LHCN-M2 (cell line): Measurements from ENCODE around the gene MUC4. TPM values are rescaled to one million over a fixed set of nuclear protein-coding genes. Genes with fewer than 3 reads are reported as not detected.
A peak's percentile ranks its signal among the peaks of the same experiment; 100 is the strongest.
"Not testable (repeated sequence)": the region's sequence is repeated elsewhere in the genome, so short reads cannot be mapped to it uniquely, and the experiment has no call there.

Experiments used
- DNase-seq: peaks from one replicate; pipeline ENCODE4 v3.0.0-alpha.2; 2012; ENCODE audit warnings: low read depth
- total RNA-seq: library from RNA; depleted of rRNA; stranded (reverse); fragments of >200 nt; gene quantifications from 2 replicates; pipeline ENCODE4 v1.2.3, GENCODE V29; 2014

MUC4 gene
- total RNA-seq, 1 experiment from 2014 or later = not detected

DNA sequence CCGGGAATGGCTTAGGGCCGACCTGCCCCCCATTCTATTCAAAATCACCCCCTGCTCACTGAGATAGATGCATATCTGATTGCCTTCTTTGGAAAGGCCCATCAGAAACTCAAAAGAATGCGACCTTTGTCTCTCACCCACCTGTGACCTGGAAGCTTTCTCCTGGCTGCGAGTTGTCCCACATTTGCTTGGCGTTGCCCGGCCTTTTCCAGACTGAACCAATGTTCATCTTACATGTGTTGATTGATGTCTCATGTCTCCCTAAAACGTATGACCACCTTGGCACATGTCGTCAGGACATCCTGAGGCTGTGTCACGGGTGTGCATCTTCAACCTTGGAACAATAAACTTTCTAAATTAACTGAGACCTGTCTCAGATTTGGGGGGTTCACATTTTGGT is 94.3 kb downstream of the MUC4 start:
- DNase-seq = no peak

DNA sequence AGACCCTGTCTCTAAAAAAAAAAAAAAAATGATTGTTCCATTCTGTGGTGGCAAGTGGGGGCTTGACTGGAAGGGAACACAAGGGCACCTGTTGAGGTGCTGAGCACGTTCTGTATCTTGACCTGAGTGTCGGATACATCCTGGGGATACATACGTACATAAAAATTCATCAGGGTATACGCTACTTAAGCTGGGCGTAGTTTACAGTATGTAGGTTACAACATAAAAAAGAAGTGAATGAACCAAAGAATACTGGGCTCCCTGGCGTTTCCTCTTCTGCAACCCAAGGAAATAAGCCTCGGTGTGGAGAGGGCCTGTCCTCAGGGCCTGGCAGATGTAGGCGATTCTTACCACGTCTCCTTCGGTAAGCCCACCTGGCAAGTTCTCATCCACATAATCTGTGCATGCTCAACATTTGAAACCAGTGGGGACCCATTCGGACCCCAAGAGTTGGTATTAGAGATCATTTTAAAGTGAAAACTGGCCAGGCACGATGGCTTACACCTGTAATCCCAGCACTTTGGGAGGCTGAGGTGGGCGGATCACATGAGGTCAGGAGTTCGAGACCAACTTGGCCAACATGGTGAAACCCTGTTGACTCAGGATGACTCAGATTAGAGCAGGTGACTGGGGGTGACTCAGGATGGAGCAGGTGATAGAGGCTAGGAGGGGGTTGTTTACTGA is 96.0 kb downstream of the MUC4 start:
- DNase-seq = peak; percentile 74

DNA sequence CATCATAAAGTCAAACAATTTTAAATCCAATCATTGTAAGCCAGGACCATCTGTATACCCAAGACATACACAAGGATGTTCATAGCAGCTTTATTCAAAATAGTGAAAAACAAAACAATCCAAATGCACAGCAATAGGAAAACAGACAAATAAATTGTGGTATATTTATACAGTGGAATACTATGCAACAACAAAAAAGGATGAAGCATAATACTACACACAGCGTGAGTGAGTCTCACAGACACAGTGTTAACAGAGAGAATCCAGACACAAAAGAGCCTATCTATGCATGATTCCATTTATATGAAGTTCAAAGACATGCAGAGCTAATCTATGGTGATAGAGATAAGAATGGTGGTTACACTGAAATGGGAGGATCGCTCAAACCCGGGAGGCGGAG is 96.6 kb downstream of the MUC4 start:
- no peak for DNase-seq

DNA sequence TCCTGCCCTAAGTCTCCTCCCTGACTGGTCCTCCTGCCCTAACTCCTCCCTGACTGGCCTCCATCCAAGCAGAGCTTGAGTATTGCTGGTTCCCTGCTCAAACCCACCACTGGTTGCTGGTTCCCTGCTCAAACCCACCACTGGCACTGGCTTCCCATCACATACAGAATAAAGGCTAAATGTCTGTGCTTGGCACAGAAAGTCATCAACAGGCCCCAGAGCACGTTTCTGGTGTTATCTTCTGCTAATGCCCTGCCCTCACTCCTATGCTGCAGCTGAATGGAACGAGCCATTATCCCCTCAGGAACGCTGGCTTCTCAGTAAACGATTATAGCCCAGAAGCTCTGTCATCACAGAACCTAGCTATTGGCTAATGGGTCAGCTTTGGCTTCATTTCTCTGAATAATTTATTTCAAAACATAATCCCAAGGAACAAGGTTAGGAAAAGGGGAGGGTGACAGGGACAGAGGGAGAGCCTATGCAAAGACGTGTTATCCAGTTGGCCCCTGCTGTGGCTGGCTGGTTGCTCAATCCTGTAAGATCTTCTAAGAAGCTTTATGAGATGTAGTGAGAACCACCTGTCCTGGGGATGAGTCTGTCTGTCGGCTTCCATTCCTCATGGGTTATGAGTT is 97.2 kb downstream of the MUC4 start:
- DNase-seq = no peak

DNA sequence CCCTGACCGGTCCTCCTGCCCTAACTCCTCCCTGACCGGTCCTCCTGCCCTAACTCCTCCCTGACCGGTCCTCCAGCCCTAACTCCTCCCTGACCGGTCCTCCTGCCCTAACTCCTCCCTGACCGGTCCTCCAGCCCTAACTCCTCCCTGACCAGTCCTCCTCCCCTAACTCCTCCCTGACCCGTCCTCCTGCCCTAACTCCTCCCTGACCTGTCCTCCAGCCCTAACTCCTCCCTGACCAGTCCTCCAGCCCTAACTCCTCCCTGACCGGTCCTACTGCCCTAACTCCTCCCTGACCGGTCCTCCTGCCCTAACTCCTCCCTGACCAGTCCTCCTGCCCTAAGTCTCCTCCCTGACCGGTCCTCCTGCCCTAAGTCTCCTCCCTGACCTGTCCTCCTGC is 98.6 kb downstream of the MUC4 start:
- not testable (repeated sequence) for DNase-seq

DNA sequence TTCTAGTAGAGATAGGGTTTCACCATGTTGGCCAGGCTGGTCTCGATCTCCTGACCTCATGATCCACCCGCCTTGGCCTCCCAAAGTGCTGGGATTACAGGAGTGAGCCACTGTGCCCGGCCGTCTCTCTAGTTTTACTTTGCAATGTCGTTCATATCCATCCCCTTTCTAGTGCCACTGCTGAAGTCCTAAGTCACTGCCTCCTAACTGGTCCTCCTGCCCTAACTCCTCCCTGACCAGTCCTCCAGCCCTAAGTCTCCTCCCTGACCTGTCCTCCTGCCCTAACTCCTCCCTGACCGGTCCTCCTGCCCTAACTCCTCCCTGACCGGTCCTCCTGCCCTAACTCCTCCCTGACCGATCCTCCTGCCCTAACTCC is 99.2 kb downstream of the MUC4 start:
- DNase-seq = not testable (repeated sequence)

DNA sequence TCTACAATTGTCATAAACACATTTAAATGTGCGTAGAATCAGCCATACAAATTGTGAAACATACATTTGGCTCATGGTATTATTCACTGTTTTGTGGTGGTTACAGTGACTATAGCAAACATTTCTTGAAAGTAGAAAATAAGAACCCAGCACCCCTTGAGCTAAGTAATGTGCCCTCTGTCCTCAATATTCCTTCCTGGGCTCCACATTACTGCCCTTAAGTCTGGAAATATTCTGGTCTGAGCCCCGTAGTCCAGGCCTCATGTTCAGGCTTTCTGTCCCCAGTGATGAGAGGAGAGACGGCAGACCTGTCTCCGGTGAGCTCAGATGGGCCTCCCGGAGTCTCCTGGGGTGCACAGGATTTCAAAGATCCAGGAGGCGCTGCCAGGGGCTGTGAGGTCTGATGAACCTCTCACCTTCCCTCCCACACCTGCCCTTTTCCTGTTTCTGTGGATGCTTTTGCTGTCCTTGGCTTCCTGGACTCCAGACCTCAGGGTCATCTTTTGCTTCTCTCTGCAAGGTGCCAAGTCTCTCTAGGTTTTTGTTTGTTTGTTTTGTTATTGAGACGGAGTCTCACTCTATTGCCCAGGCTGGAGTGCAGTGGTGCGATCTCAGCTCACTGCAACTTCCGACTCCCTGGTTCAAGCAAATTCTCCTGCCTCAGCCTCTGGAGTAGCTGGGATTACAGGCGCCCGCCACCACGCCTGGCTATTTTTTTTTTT is 99.8 kb downstream of the MUC4 start:
- no peak for DNase-seq

DNA sequence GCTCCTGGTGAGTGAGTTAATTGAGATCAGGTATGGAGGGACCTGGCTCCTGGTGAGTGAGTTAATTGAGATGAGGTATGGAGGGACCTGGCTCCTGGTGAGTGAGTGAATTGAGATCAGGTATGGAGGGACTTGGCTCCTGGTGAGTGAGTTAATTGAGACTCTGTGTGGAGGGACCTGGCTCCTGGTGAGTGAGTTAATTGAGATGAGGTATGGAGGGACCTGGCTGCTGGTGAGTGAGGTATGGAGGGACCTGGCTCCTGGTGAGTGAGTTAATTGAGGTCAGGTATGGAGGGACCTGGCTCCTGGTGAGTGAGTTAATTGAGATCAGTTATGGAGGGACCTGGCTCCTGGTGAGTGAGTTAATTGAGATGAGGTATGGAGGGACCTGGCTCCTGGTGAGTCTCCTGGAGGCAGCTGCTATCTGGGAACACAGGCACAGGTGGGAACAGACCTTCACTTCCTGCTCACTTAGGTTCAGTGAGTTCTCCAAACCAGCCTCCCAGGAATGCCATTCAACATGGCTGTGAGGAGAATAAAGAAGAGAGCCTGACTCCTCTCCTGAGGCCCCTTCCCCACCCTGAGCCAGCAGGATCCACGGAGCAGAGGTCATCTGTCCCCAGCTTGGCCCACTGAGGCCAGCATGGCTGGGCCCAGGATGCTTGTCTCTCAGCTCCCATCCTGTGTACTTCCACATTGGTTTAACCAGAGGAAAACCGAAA is 100.5 kb downstream of the MUC4 start:
- DNase-seq = not testable (repeated sequence)

DNA sequence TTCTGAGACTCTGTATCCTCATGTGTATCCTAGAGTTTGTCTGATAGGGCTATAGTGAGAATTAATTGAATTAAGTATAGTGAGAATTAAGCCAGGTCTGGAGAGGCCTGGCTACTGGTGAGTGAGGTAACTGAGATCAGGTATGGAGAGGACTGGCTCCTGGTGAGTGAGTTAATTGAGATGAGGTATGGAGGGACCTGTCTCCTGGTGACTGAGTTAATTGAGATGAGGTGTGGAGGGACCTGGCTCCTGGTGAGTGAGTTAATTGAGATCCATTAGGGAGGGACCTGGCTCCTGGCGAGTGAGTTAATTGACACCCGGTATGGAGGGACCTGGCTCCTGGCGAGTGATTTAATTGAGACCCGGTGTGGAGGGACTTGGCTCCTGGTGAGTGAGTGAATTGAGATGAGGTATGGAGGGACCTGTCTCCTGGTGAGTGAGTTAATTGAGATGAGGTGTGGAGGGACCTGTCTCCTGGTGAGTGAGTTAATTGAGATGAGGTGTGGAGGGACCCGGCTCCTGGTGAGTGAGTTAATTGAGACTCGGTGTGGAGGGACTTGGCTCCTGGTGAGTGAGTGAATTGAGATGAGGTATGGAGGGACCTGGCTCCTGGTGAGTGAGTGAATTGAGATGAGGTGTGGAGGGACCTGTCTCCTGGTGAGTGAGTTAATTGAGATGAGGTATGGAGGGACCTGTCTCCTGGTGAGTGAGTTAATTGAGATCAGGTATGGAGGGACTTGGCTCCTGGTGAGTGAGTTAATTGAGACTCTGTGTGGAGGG is 101.4 kb downstream of the MUC4 start:
- DNase-seq = not testable (repeated sequence)

DNA sequence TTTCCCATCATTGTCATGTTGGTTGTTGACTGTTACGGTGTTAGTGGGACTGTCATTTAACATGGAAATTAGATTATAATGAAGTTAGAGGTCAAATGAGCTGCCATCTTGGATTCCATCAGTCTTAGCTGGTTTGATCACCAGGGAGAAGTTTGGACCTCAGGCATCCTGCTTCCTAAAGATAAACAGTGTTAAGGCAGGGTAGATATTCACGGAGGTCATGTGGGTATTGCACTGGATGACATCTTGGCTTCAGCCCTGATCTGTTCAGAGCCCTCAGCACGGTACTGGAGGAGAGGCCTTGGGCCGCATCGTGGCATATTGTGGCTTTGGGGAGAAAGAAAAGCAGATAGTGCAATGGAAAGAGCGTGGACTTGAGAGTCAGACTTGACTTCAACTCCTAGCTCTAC is 102.0 kb downstream of the MUC4 start:
- no peak for DNase-seq

DNA sequence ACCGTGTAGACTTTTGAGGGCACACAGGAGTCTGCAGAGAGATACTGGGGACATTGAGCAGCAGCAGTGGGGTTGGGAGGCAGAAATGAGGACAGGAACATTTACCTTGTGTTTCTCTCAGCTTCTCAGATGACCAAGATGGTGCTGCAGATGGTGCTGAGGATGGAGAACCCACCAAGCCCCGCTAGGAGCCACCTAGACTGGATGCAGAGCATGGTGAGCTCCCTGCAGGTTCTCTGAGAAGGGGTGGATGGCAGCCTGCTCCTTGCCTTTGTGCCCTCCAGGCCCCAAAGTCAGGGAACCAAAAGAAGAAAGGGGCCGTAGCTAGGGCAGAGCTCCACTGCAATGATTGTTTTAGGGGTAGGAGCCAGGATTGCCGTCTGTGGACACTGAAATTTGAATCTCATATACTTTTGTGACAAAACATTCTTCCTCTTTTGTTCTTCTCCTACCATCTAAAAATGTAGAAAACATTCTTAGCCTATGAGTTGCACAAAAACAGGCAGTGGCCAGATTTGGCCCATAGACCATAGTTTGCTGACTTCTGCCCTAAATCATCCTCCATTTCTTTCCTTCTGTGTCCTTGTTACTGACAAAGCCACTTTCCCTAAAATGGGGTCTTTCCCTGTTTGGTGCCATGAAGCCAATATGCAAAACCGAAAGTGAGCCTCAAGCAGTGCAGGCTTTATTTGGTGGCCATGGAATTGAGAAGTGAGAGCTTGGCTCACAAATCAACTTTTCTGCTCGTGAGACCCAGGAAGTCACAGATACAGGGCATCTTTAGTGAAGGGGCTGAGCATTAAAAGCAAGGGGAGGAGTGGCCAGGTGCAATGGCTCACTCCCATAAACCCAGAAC is 102.9 kb downstream of the MUC4 start:
- no peak for DNase-seq

DNA sequence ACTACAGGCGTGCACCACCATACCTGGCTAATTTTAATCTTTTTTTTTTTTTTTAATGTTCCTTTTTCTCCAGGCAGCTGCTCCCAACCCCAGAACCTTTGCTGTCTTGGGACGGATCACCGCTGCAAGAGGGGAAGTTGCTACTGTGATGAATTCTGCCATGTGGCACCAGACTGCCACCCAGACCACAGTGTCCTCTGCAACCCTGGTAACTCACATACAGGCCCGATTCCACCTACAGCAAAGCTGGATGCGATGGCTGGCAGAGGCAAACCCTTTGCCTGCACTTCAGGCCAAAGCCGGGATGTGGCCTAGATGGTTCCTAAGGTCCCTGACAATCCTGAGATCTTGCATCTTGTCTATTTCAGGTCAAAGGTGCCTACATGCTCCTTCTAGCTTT is 103.7 kb downstream of the MUC4 start:
- no peak for DNase-seq

DNA sequence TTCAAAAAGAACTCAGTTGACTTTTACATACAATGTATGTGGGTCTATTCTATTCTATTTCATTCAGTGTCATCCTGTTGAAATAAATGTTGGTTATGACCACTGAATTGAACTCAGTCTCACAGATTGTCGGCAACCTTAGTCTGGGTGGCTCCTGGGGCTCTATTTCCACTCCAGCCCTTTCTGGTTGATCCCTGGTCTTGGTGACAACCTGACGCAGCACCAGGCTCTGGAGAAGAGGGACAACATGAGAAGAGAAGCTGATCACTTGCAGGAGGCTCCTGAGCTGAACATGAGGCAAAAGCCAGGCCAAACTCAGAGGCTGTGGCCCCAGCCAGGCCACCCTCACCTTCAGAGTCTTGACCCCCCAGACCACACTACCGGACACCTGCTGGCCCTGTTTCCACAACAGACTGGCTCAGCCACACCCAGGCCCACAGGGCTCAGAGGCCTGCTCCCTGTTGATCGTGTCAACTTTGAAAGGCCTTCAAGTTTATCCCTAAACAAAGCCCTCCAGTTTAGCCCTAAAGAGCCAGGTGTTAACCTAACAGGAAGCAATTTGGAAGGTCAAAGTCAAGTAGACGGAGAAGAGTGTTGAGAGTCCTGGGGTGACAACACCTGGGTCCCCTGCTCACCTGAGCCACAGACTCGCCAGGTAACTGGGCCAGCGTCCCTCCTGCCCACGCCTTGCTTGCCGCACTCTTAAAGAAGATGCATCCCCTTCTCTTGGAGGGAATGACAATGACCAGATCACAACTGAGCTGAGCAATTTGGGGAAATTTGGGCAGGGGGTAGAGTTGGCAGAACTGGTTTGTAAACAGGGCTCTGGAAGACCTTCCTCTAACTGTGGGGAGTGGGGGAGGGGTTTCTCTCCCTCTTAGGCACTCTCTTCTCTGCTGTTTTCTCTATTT is 106.4 kb downstream of the MUC4 start:
- no peak for DNase-seq

DNA sequence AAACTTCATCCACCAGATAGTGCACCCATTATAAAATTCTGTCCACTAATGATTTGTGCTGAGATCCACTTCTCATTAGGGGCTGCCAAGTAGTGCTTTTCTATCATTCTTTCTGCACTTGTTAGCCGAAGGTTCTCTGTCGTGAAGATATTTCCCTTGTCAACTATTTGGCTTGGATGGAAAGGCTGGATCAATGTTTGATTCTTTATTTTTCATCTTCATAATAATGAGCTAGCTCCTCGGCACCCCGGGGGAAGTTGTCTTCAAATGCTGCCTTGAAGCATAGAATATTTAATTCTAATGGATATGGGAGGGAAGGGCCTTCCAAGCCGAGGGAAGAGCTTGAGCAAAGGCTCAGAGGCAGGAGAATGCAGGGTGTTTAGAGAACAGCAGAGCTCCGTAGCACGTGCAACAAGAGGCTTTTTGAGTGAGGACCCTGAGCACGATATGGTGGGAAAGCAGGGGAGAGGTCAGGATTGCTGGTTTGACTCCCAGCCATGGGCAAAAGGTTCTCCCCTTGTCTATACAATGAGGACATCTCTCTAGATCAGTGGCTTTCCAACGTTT is 107.2 kb downstream of the MUC4 start:
- DNase-seq = no peak

DNA sequence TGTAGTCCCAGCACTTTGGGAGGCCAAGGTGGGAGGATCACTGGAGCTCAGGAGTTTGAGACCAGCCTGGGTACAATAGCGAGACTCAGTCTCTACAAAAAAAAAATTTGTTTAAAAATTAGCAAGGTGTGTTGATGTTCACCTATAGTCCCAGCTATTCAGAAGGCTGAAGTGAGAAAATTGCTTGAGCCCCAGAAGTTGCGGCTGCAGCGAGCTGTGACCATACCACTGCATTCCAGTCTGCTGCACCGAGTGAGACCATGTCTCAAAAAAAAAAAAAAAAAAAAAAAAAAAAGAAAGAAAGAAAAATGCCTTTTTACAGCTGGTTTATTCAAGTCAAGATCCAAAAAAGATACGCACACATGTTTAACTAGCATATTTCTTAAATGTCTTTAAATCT is 108.0 kb downstream of the MUC4 start:
- no peak for DNase-seq

DNA sequence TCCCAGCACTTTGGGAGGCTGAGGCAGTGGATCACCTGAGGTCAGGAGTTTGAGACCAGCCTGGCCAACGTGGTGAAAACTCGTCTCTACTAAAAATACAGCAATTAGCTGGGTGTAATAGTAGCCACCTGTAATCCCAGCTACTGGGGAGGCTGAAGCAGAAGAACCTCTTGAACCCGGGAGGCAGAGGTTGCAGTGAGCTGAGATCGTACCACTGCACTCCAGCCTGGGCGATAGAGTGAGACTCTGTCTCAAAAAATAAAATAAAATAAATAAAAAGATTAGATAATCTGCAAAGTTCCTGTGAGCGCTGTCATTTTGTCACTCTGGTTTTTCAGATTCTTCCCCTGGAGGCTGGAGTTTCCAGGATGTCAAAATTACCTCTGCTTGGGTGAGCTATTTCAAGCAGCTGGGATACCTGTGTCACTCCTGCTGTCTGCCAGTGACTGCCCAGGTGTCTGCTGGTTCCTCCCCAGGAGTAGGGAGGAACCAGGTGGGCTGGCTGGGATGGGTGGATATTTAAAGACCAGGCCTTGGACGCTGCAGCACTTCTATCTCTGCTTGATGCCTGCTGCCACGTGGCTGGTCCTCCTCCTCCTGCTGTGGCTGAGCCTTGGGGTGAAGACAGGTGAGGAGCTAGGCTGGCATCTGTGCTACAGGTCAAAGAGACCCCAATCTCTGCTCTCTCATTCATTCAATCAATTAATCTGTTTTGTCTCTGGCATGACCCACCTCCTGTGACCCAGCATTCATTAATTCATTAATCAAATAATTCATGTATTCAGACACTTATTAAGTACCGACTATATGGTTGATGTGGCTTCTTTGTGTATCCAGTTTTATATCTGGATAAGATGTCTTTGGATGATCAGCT is 110.5 kb downstream of the MUC4 start:
- DNase-seq = no peak

DNA sequence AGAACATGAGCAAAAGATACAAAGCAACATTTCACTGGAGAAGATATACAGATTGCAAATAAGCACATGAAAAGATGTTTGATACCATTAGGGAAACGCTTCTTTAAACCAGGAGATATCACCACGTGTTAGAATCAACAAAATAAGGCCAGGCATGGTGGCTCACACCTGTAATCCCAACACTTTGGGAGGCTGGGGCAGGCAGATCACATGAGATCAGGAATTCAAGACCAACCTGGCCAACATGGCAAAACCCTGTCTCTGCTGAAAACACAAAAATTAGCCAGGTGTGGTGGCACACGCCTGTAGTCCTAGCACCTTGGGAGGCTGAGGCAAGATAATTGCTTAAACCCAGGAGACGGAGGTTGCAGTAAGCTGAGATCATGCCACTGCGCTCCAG is 111.4 kb downstream of the MUC4 start:
- no peak for DNase-seq

DNA sequence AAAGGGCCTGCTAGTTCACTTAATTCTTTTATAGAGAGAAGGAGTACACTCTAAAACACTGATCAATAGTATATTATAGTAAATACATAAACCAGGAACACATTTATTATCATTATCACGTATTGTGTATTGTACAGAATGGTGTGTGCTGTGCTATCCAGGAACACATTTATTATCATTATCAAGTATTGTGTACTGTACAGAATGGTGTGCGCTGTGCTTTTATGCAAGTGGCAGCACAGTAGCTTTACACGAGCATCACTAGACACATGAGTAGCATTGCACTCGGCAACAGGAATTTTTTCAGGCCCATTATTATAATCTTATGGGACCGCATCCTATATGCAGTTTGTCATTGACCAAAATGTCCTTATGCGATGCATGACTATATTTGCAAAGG is 111.9 kb downstream of the MUC4 start:
- no peak for DNase-seq
